Neural cell (in vitro differentiated cells): ENCODE results near the gene R3HDM4. TPM values are rescaled to one million over a fixed set of nuclear protein-coding genes. Genes with fewer than 3 reads are reported as not detected.

Experiments used
- H2AFZ ChIP-seq: fragments of 200-600, 300-800 bp; sonication (generic), shearing (Covaris generic); 2 replicates; pipeline ENCODE4 v1.6.0; 2014; ENCODE audit warnings: low read depth, mild to moderate bottlenecking, antibody characterized with exemption, low read length, moderate library complexity
- H3F3A ChIP-seq: fragments of 200-600 bp; shearing (Covaris generic); 2 replicates; pipeline ENCODE4 v1.6.1; 2016; ENCODE audit warnings: mild to moderate bottlenecking, moderate library complexity, mixed read lengths, antibody characterized with exemption, low read length; ENCODE audit not compliant: insufficient read depth, poor library complexity, severe bottlenecking
- H3K27ac ChIP-seq: fragments of 200-600, 300-800 bp; sonication (generic), shearing (Covaris generic); 2 replicates; pipeline ENCODE4 v1.5.1; 2014; ENCODE audit warnings: mild to moderate bottlenecking, low read length, moderate library complexity
- H3K27me3 ChIP-seq: fragments of 300-800, 200-600 bp; sonication (generic), shearing (Covaris generic); 2 replicates; pipeline ENCODE4 v1.6.0; 2014; ENCODE audit warnings: mild to moderate bottlenecking, low read depth, low read length, moderate library complexity; ENCODE audit not compliant: insufficient read depth
- H3K36me3 ChIP-seq: fragments of 300-800, 200-600 bp; sonication (generic), shearing (Covaris generic); 2 replicates; pipeline ENCODE4 v1.5.1; 2014; ENCODE audit warnings: mild to moderate bottlenecking, antibody characterized with exemption, low read length, moderate library complexity; ENCODE audit not compliant: insufficient read depth
- H3K4me2 ChIP-seq: fragments of 300-800, 200-600 bp; sonication (generic), shearing (Covaris generic); 2 replicates; pipeline ENCODE4 v1.6.0; 2014; ENCODE audit warnings: mild to moderate bottlenecking, low read length
- H3K4me3 ChIP-seq: fragments of 300-800, 200-600 bp; sonication (generic), shearing (Covaris generic); 2 replicates; pipeline ENCODE4 v1.5.1; 2014; ENCODE audit warnings: mild to moderate bottlenecking, low read length, moderate library complexity
- H3K79me2 ChIP-seq: fragments of 200-600 bp; shearing (Covaris generic); replicated peaks from 2 replicates; pipeline ENCODE4 v1.6.0; 2014; ENCODE audit warnings: mild to moderate bottlenecking, low read length, moderate library complexity; ENCODE audit not compliant: insufficient read depth
- H3K9ac ChIP-seq: fragments of 300-800, 200-600 bp; sonication (generic), shearing (Covaris generic); 2 replicates; pipeline ENCODE4 v1.6.1; 2016; ENCODE audit warnings: mild to moderate bottlenecking, low read length, mixed read lengths
- H3K9me2 ChIP-seq: fragments of 200-600 bp; shearing (Covaris generic); 2 replicates; pipeline ENCODE4 v1.6.1; 2016; ENCODE audit warnings: mild to moderate bottlenecking, low read length, mixed read lengths; ENCODE audit not compliant: insufficient read depth
- H3K9me3 ChIP-seq: fragments of 200-600, 300-800 bp; sonication (generic), shearing (Covaris generic); 2 replicates; pipeline ENCODE4 v1.6.1; 2016; ENCODE audit warnings: mild to moderate bottlenecking, mixed run types, low read length, moderate library complexity, mixed read lengths
- H4K20me1 ChIP-seq: fragments of 200-600 bp; shearing (Covaris generic); 2 replicates; pipeline ENCODE4 v1.6.1; 2016; ENCODE audit warnings: mild to moderate bottlenecking, mixed run types; ENCODE audit not compliant: insufficient read depth
- EP300 ChIP-seq: fragments of 450-650 bp; conservative IDR thresholded peaks from 2 replicates; pipeline ENCODE4 v1.6.1; 2014; ENCODE audit warnings: antibody characterized with exemption, mild to moderate bottlenecking, moderate library complexity; ENCODE audit not compliant: poor library complexity, severe bottlenecking
- EZH2 ChIP-seq: fragments of 200-600, 300-800 bp; shearing (Covaris generic), sonication (generic); IDR thresholded peaks from 2 replicates; pipeline ENCODE4 v1.6.1; 2014; ENCODE audit warnings: antibody characterized with exemption, low read length, borderline replicate concordance, mild to moderate bottlenecking; ENCODE audit not compliant: insufficient read depth, poor library complexity, severe bottlenecking
- MXI1 ChIP-seq: fragments of 450-650 bp; conservative IDR thresholded peaks from 2 replicates; pipeline ENCODE4 v1.6.1; 2014; ENCODE audit warnings: antibody characterized with exemption, mild to moderate bottlenecking; ENCODE audit not compliant: poor library complexity, severe bottlenecking
- POLR2AphosphoS5 ChIP-seq: IDR thresholded peaks from 2 replicates; pipeline ENCODE4 v1.6.1; 2012
- RAD21 ChIP-seq: fragments of 450-650 bp; conservative IDR thresholded peaks from 2 replicates; pipeline ENCODE4 v1.6.1; 2014; ENCODE audit warnings: antibody characterized with exemption, mild to moderate bottlenecking, moderate library complexity
- SMC3 ChIP-seq: fragments of 450-650 bp; conservative IDR thresholded peaks from 2 replicates; pipeline ENCODE4 v1.6.1; 2014; ENCODE audit warnings: antibody characterized with exemption, mild to moderate bottlenecking, moderate library complexity; ENCODE audit not compliant: poor library complexity
- TAF1 ChIP-seq: IDR thresholded peaks from 2 replicates; pipeline ENCODE4 v1.6.1; 2012; ENCODE audit warnings: low read depth
- polyA plus RNA-seq: library from polyadenylated mRNA; depleted of rRNA; stranded (reverse); fragments of >200 nt; gene quantifications from 2 replicates; pipeline ENCODE4 v1.2.3, GENCODE V29; 2014
- TF ChIP-seq, protein P1 (sequence below): fragments of 450-650 bp; IDR thresholded peaks from 2 replicates; pipeline ENCODE4 v1.5.1; 2014; ENCODE audit warnings: antibody characterized with exemption, mild to moderate bottlenecking, moderate library complexity; ENCODE audit not compliant: poor library complexity, severe bottlenecking
- TF ChIP-seq, protein P2 (sequence below): IDR thresholded peaks from 2 replicates; pipeline ENCODE4 v1.6.1; 2012; ENCODE audit warnings: borderline replicate concordance

Gene R3HDM4
- polyA plus RNA-seq, 1 donor from 2014 or later = 51.2 TPM

DNA sequence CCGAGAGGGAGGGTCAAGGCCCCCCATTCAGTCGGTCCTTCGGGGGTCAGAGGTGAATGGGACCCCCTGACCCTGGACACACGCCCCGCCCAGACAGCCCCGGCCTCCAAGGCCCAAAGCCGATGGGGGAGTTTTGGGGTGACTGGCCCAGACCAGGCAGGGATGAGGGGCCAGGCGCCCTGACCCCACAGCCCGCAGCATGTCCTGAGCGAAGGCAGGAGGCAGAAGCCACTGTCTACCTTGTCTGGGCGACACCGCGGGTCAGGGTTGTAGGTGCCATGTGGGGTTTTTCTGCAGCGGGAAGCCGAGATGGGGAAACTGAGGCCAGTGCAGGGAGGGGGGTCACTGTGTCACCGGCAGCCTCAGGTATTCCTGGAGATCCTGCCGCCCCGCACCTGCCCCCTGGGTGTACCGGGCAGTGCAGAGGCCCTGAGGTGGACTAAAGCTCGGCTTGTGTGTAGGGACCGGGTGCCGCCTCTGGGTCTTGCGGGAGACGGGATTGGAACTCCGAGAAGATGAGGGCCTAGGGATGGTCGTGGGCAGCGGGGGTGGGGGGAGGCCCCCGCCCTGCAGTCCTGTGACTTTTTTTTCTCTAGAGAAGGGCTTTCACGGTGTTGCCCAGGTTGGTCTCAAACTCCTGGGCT lies 21.3 kb upstream of the R3HDM4 start:
- no peaks in the 10 kb centered on the region for H3K9me3 ChIP-seq
- no peaks in the 10 kb centered on the region for H4K20me1 ChIP-seq
- H3F3A ChIP-seq = no peaks in the 10 kb centered on the region
- H3K27ac ChIP-seq = no peak overlapping the region
- no peak overlapping the region for H2AFZ ChIP-seq
- no peaks in the 10 kb centered on the region for H3K27me3 ChIP-seq
- H3K4me3 ChIP-seq = no peak overlapping the region
- no peaks in the 10 kb centered on the region for H3K9me2 ChIP-seq
- peaks cover 5% of the 10 kb centered on the region for H3K79me2 ChIP-seq
- no peak for TF ChIP-seq POLR2AphosphoS5
- H3K9ac ChIP-seq = no peak overlapping the region
- H3K36me3 ChIP-seq = no peaks in the 10 kb centered on the region
- no peak overlapping the region for H3K4me2 ChIP-seq

- H2AFZ ChIP-seq = no peak overlapping the region
- peaks cover 2% of the 10 kb centered on the region for H3K79me2 ChIP-seq
- no peaks in the 10 kb centered on the region for H3F3A ChIP-seq
- H3K9ac ChIP-seq = no peak overlapping the region
- no peaks in the 10 kb centered on the region for H3K9me2 ChIP-seq
- H3K27ac ChIP-seq = no peak overlapping the region
- H3K27me3 ChIP-seq = no peaks in the 10 kb centered on the region
- H4K20me1 ChIP-seq = no peaks in the 10 kb centered on the region
- H3K36me3 ChIP-seq = no peaks in the 10 kb centered on the region
- no peaks in the 10 kb centered on the region for H3K9me3 ChIP-seq
- no peak overlapping the region for H3K4me3 ChIP-seq
- TF ChIP-seq RAD21 = no peak
- no peak for TF ChIP-seq MXI1
- TF ChIP-seq EP300 = no peak
- TF ChIP-seq, protein P1, sequence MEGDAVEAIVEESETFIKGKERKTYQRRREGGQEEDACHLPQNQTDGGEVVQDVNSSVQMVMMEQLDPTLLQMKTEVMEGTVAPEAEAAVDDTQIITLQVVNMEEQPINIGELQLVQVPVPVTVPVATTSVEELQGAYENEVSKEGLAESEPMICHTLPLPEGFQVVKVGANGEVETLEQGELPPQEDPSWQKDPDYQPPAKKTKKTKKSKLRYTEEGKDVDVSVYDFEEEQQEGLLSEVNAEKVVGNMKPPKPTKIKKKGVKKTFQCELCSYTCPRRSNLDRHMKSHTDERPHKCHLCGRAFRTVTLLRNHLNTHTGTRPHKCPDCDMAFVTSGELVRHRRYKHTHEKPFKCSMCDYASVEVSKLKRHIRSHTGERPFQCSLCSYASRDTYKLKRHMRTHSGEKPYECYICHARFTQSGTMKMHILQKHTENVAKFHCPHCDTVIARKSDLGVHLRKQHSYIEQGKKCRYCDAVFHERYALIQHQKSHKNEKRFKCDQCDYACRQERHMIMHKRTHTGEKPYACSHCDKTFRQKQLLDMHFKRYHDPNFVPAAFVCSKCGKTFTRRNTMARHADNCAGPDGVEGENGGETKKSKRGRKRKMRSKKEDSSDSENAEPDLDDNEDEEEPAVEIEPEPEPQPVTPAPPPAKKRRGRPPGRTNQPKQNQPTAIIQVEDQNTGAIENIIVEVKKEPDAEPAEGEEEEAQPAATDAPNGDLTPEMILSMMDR = no peak
- no peak for TF ChIP-seq TAF1
- TF ChIP-seq, protein P2, sequence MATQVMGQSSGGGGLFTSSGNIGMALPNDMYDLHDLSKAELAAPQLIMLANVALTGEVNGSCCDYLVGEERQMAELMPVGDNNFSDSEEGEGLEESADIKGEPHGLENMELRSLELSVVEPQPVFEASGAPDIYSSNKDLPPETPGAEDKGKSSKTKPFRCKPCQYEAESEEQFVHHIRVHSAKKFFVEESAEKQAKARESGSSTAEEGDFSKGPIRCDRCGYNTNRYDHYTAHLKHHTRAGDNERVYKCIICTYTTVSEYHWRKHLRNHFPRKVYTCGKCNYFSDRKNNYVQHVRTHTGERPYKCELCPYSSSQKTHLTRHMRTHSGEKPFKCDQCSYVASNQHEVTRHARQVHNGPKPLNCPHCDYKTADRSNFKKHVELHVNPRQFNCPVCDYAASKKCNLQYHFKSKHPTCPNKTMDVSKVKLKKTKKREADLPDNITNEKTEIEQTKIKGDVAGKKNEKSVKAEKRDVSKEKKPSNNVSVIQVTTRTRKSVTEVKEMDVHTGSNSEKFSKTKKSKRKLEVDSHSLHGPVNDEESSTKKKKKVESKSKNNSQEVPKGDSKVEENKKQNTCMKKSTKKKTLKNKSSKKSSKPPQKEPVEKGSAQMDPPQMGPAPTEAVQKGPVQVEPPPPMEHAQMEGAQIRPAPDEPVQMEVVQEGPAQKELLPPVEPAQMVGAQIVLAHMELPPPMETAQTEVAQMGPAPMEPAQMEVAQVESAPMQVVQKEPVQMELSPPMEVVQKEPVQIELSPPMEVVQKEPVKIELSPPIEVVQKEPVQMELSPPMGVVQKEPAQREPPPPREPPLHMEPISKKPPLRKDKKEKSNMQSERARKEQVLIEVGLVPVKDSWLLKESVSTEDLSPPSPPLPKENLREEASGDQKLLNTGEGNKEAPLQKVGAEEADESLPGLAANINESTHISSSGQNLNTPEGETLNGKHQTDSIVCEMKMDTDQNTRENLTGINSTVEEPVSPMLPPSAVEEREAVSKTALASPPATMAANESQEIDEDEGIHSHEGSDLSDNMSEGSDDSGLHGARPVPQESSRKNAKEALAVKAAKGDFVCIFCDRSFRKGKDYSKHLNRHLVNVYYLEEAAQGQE = no peak
- TF ChIP-seq POLR2AphosphoS5 = no peak
- no peak for TF ChIP-seq EZH2
- no peak for TF ChIP-seq SMC3
- H3K4me2 ChIP-seq = no peak overlapping the region
Observed at GRCh38 chr19:933553-933882, 20.5 kb upstream of the R3HDM4 start.
